NAMALWA (cell line): ENCODE results near the gene SAMD3.
A peak's percentile ranks its signal among the peaks of the same experiment; 100 is the strongest.
"Not testable (repeated sequence)": the region's sequence is repeated elsewhere in the genome, so short reads cannot be mapped to it uniquely, and the experiment has no call there.

Source experiments
- DNase-seq: peaks from one replicate; pipeline ENCODE4 v3.0.0-alpha.2; 2015; ENCODE audit warnings: low spot score

Gene SAMD3

DNA sequence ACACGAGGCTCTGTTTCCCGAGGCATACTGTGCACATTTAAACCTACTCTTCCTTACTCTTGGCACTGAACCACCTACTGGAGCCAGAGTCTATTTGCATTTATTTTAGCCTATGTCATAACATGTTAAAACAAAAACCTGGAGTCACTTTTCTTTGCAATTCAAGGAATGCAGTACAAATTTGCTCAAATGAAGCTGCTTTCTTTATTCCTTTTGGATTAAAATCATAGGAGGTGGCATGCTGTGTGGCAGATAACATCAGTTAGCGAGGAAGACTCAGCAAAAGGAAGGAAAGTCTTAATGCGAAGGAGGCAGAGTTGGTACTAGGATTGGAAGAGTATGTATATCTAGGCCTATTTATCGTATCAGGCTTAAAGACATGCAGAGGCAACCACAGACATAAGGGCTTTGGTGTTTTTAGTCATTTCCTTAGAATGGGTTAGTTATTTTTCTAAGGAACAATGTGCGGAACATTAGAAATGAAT lies 92.9 kb downstream of the SAMD3 start:
- no peak for DNase-seq

- no peak for DNase-seq
Observed at GRCh38 chr6:130128326-130128725, 94.4 kb downstream of the SAMD3 start.

GRCh38 chr6:130127195-130127594 lies 95.6 kb downstream of the SAMD3 start:
- DNase-seq, result no peak

DNA sequence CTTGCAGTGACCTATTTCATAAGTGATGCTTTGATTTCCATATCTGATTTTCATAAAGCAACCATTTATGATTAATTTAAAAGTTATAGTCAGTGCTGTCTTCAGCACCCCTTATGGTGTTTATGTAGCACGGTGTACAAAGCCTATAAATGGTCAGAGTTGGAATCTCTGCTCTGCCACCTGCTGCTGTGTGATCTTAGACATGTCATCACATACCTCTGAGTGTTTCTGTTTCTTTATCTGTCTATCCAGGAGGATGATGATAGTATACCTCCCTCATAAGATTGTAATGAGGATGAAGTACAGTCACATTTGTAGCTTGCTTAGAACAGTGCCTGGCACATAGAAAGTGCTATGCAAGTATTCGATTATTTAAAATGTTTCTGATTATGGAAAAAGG lies 100.5 kb downstream of the SAMD3 start:
- no peak for DNase-seq

DNA sequence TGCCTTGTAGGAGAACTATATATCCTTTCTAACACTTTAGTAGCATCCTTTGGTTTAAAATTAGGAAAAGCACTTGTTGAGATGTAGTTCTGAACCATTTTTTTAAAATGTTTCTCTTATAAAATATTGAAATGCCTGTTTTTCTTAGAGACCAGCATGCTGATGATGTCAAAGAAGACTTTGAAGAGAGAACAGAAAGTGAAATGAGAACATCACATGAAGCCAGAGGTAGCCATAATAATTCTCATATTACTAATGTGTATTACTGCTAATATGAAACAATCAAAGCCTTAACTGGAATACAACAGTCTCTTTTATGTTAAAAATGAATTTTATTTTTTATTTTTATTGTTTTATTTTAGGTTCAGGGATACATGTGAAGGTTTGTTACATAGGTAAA lies 102.0 kb downstream of the SAMD3 start:
- DNase-seq, result no peak

- DNase-seq, result no peak
Observed at GRCh38 chr6:130119211-130119610, 103.5 kb downstream of the SAMD3 start.

GRCh38 chr6:130118236-130118635 lies 104.5 kb downstream of the SAMD3 start:
- DNase-seq, result peak; percentile 16

DNA sequence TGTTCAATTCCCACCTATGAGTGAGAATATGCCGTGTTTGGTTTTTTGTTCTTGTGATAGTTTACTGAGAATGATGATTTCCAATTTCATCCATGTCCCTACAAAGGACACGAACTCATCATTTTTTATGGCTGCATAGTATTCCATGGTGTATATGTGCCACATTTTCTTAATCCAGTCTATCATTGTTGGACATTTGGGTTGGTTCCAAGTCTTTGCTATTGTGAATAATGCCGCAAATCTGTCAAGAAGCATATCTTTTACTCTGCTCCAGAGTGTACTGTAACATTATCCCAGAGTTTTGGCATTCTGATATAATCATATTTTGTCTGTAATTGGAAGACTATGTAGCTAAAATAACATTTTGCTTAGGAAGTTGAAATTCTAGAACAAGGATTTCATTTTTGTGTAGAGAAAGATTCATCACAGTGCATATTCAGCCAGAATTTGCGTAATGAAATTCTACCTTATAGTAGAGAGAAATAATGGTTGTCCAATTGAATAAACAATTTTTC lies 105.5 kb downstream of the SAMD3 start:
- not testable (repeated sequence) for DNase-seq

- peak; percentile 17 for DNase-seq
Observed at GRCh38 chr6:130116273-130116672, 106.5 kb downstream of the SAMD3 start.

DNA sequence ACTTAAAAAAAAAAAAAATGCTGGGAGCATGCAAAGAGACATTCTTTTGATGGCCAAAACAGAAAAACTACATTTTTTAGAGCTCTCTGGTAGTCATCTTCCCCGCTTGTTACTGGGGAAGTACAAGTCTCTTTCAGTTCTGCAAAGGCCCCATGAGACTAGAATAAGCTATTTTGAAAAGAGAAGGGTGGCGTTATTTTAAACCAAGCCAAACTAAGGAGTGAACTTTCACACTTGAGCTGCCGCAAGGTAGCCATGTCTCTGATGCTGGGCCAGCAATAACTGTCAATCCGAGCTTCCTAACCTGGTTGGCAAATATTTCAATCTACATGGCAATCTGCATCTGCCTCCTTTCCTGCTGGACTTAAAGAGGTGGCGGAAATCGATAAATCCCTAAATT lies 107.7 kb downstream of the SAMD3 start:
- DNase-seq, result peak; percentile 65

GRCh38 chr6:130113201-130113710 lies 109.5 kb downstream of the SAMD3 start:
- DNase-seq, result no peak

- no peak for DNase-seq
Observed at GRCh38 chr6:130111031-130111430, 111.7 kb downstream of the SAMD3 start.

DNA sequence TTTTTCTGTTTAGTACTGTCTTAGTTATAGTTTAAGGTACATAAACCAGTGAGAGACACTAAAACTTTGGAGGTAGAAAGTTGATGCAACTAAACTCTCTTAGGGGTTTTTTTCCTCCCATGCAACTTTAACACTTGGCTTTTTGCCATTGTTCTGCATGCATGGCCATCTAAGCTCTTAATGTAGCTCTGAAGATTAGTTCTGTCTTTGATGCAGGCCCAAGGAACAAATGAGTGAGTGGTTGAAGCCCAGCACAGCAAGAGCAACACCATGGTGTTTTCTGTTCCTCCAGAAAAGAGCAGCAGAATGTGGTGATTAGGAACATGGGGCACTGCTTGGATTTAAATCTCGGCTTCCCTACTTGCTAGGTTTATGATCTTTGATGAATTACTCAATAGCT lies 115.0 kb downstream of the SAMD3 start:
- DNase-seq, result peak; percentile 17

GRCh38 chr6:130105996-130106704 lies 116.6 kb downstream of the SAMD3 start:
- DNase-seq, result peak; percentile 6

- no peak for DNase-seq
Observed at GRCh38 chr6:130099119-130099518, 123.6 kb downstream of the SAMD3 start.

DNA sequence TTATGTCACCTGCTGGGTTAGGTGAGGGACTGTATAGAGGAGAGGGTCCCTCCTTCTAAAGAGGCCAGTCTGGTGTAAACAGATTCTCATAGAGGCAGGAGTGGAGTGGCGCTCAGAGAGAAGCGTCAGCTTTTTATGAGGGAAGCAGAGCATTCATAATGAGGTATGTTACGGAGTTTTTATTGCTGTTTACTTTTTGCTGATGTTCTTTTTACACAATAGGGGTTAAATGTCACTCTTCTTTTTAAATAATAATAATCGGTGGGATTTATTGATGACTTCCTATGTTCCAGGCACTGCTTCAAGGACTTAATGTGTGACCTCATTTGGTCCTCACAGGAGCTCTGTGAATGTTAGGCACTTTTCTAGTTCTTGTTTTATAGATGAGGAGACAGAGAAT lies 124.4 kb downstream of the SAMD3 start:
- DNase-seq, result no peak
